Heart right ventricle (tissue), 16 donors: ENCODE results near the gene UBL3. TPM values are rescaled to one million over a fixed set of nuclear protein-coding genes. Genes with fewer than 3 reads are reported as not detected.

Source experiments
- ATAC-seq, 8 donors: fragments of 200-7000 bp; cut with Tn5 transposase; one replicate each; pipeline ENCODE4 v1.9.1; 2020; ENCODE audit warnings: mild to moderate bottlenecking in 8 of 8, moderate library complexity in 8 of 8, moderate number of reproducible peaks in 1 of 8
- DNase-seq, 2 donors: peaks; one replicate each; pipeline ENCODE4 v3.0.0-alpha.2; 2020
- H3K27ac ChIP-seq, 10 donors: fragments of 200-600 bp; sonication (generic) in 2 of 10; one replicate each; pipeline versions ENCODE4 v1.5.0 to v1.8.0; 2020 to 2022; ENCODE audit warnings: mild to moderate bottlenecking in 3 of 10
- H3K27me3 ChIP-seq, 7 donors: fragments of 200-600 bp; one replicate each; pipeline ENCODE4 v1.8.0; 2021 to 2022; ENCODE audit warnings: mild to moderate bottlenecking in 2 of 7
- H3K36me3 ChIP-seq, 9 donors: fragments of 200-600 bp; sonication (generic) in 1 of 9; one replicate each; pipeline versions ENCODE4 v1.5.0 to v1.8.0; 2020 to 2022; ENCODE audit warnings: mild to moderate bottlenecking in 2 of 9
- H3K4me1 ChIP-seq, 9 donors: fragments of 200-600 bp; sonication (generic) in 1 of 9; one replicate each; pipeline versions ENCODE4 v1.5.0 to v1.8.0; 2020 to 2022; ENCODE audit warnings: mild to moderate bottlenecking in 4 of 9
- H3K4me3 ChIP-seq, 10 donors: fragments of 200-600 bp; sonication (generic) in 2 of 10; one replicate each; pipeline versions ENCODE4 v1.5.0 to v1.8.0; 2020 to 2022; ENCODE audit warnings: mild to moderate bottlenecking in 7 of 10, moderate library complexity in 2 of 10
- H3K9me3 ChIP-seq, 11 donors: fragments of 200-600 bp in 10 of 11; sonication (generic) in 2 of 11; one replicate each; pipeline versions ENCODE4 v1.5.0 to v1.8.0; 2013 to 2022; ENCODE audit warnings: mild to moderate bottlenecking in 2 of 11, control low read depth in 1 of 11, moderate library complexity in 1 of 11
- CTCF ChIP-seq, 9 donors: fragments of 200-600 bp; sonication (generic) in 2 of 9; IDR thresholded peaks; one replicate each; pipeline versions ENCODE4 v1.5.0 to v1.8.0; 2021 to 2022; ENCODE audit warnings: antibody characterized with exemption in 9 of 9, mild to moderate bottlenecking in 5 of 9, moderate library complexity in 1 of 9
- WGBS, 2 donors: extraction: QIAGEN DNeasy Blood & Tissue Kit; methylation state at CpG; one replicate each; pipeline ENCODE4 v1.1.7; 2013; ENCODE audit warnings: inconsistent platforms in 1 of 2; 5-methylcytosine and 5-hydroxymethylcytosine counted together
- intact Hi-C, 10 donors: fragments of 100-400 bp; cut with DNase I; formaldehyde crosslinking; loops; one replicate each; pipeline versions ENCODE4 v1.11.1 to v1.14.2; 2022
- polyA plus RNA-seq, 2 donors: library from polyadenylated mRNA; stranded (reverse); fragments of 200-250 nt; gene quantifications; one replicate each; pipeline ENCODE4 v1.2.3, GENCODE V29; 2013
- total RNA-seq, 10 donors: library from RNA; stranded (reverse); fragmentation: NEBNext Ultra II Directional in 3 of 10; extraction: Animal tissue kit (Norgen Biotek cat#: 25700) in 3 of 10; gene quantifications; one replicate each; pipeline versions ENCODE4 v1.2.1 to v1.2.4, GENCODE V29; 2021 to 2023
- donor health status: Arrhythmogenic right ventricular cardiomyopathy.
- donor health status: ischemic (EF 13 %, LVEDD 7.1; RV severe dilation, severe dysfunction).
- donor health status: healthy with polysubstance abuse.
- donor health status: DM: no; HTN: yes; CAD: no.
- donor health status: DM: no; HTN: no; CAD: no.
- donor health status: ischemic (EF 25% LVEDD 6.9; RV normal size, moderate dysfunction).
- donor health status: ischemic (EF 25% LVEDD 5.7; RV mildly dilated, moderate dysfunction).
- donor health status: healthy.
- donor health status: DM: yes; HTN: yes; CAD: no.
- donor health status: Ischemic cardiomyopathy.
- donor health status: ischemic (EF 35%, LVEDD 5.7; RV mildly dilated, moderate dysfunction).
- donor health status: nonischemic (EF 11% LVEDD 7.7; RV severe dilation, severe dysfunction).
- donor health status: DM: yes; HTN: yes; CAD: no.
- donor health status: PGD.
- donor health status: ischemic (EF 29% LVEDD 5.4; RV normal size, mild dysfunction).
- donor health status: nonischemic (EF 23%, LVEDD 6.1; RV moderate dilation, normal function).

The UBL3 gene
- total and polyA plus RNA-seq, 12 donors = 6.7 to 24.3 (median 20.8) TPM

GRCh38 chr13:29748097-29748496 is 102.3 kb downstream of the UBL3 start:
- ATAC-seq = no peak

GRCh38 chr13:29746148-29746677 is 104.2 kb downstream of the UBL3 start:
- Histone ChIP-seq H3K4me3 (no peak overlapping the region), H3K27me3 (peaks cover 0 to 7% (median 0%) of the 10 kb centered on the region in 7 donors), H3K9me3 (no peaks in the 10 kb centered on the region), H3K36me3 (no peaks in the 10 kb centered on the region), H3K27ac (no peak overlapping the region), H3K4me1 (peaks cover 0 to 12% (median 0%) of the 10 kb centered on the region in 9 donors)
- intact Hi-C loops = no loop called here
- DNase-seq (no peak), ATAC-seq (no peak)
- 65 to 74% methylated on average over 6 of the region's 6 CpGs for WGBS, 2 donors
- TF ChIP-seq CTCF (IDR thresholded peaks at IDR 0.05) = no peak

More at GRCh38 chr13:29748097-29748496, 102.3 kb downstream of the UBL3 start:
- Histone ChIP-seq H3K36me3 (no peaks in the 10 kb centered on the region), H3K27me3 (peaks cover 0 to 7% (median 0%) of the 10 kb centered on the region in 7 donors), H3K27ac (no peak overlapping the region), H3K4me1 (peaks cover 0 to 6% (median 0%) of the 10 kb centered on the region in 9 donors), H3K4me3 (no peak overlapping the region), H3K9me3 (no peaks in the 10 kb centered on the region)
- no peak for TF ChIP-seq CTCF (IDR thresholded peaks at IDR 0.05)
- intact Hi-C loops = no loop called here
- no peak for DNase-seq
- 83 to 86% methylated on average over 3 of the region's 3 CpGs for WGBS, 2 donors

GRCh38 chr13:29745704-29746103 is 104.7 kb downstream of the UBL3 start:
- peaks cover 0 to 7% (median 0%) of the 10 kb centered on the region in 7 donors for H3K27me3 ChIP-seq
- TF ChIP-seq CTCF (IDR thresholded peaks at IDR 0.05) = no peak
- H3K4me1 ChIP-seq = peaks cover 0 to 12% (median 0%) of the 10 kb centered on the region in 9 donors
- WGBS, 2 donors = 85 to 91% methylated on average over 6 of the region's 6 CpGs
- no peak for DNase-seq
- H3K27ac ChIP-seq = no peak overlapping the region
- H3K36me3 ChIP-seq = no peaks in the 10 kb centered on the region
- no peak for ATAC-seq
- intact Hi-C loops = no loop called here
- H3K9me3 ChIP-seq = no peaks in the 10 kb centered on the region
- H3K4me3 ChIP-seq = no peak overlapping the region

GRCh38 chr13:29743201-29743786 is 107.1 kb downstream of the UBL3 start:
- 50 to 59% methylated on average over 16 of the region's 16 CpGs for WGBS, 2 donors
- intact Hi-C loops = no loop called here
- H3K36me3 ChIP-seq = no peaks in the 10 kb centered on the region
- DNase-seq (peak; percentile 9 to 22), ATAC-seq (peak; percentile 44 to 88 (median 64))
- H3K27me3 ChIP-seq = peaks cover 0 to 7% (median 0%) of the 10 kb centered on the region in 7 donors
- H3K9me3 ChIP-seq = no peaks in the 10 kb centered on the region
- peaks cover 0 to 12% (median 0%) of the 10 kb centered on the region in 9 donors for H3K4me1 ChIP-seq
- no peak overlapping the region for H3K27ac ChIP-seq
- no peak overlapping the region for H3K4me3 ChIP-seq
- TF ChIP-seq CTCF (IDR thresholded peaks at IDR 0.05) = no peak
